CD4-positive, alpha-beta T cell treated with Interleukin-4 for 4 hours (primary cell): ENCODE results near the gene MSI2.

Experiments used
- DNase-seq: peaks from one replicate; pipeline ENCODE4 v3.0.0-alpha.2; 2020

The MSI2 gene

GRCh38 chr17:57271821-57272220 is 15.5 kb downstream of the MSI2 start:
- DNase-seq = no peak

GRCh38 chr17:57273490-57273889 is 17.2 kb downstream of the MSI2 start:
- no peak for DNase-seq

DNA sequence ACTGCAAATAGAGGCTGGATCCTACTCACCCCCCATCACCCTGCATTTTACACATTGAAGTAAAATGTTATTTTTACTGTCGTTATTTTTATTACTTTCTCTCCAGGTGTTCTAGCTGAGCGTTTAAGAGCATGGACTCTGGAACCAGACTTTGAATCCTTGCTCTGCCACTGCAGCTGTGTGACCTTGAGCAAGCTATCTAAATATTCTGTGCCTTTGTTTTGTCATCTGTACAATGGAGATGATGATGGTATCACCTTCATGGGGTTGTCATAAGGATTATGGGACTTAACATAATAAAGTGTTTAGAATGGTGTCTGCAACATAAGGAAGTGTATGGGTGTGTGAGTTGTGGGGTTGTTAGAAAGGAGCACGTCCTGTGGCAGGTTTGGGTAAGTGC is 17.8 kb downstream of the MSI2 start:
- no peak for DNase-seq

GRCh38 chr17:57275071-57275764 is 18.9 kb downstream of the MSI2 start:
- no peak for DNase-seq

GRCh38 chr17:57276621-57277020 is 20.3 kb downstream of the MSI2 start:
- no peak for DNase-seq

- no peak for DNase-seq
Measured at GRCh38 chr17:57277923-57278604, 21.7 kb downstream of the MSI2 start.

DNA sequence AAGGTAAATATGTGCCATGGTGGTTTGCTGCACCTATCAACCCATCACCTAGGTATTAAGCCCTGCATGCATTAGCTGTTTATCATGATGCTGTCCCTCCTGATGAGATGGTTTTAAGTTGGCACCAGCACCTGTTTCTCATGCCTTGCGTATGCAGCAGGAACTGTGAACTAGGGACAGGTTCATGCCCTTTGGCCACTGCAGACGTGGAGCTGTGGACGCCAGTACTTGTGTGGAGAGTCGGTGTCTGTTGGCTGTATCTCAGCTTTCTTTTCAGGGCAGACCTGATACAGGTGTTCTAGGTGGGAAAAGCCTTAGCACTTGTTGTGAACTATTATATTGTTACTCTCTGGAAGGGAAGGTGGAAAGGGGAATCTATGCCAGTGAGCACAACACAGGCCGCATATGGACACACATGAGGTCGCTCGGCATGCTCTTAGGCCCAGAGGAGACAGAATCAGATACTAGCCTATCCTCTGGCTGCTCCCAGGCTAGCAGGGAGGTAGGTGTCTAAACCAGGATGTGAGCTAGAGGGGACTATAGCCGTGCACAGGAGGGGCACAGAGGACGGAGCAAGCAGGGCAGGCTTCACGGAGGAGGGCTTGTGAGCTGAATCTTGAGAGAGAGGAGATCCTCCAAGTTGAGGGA is 22.5 kb downstream of the MSI2 start:
- no peak for DNase-seq

DNA sequence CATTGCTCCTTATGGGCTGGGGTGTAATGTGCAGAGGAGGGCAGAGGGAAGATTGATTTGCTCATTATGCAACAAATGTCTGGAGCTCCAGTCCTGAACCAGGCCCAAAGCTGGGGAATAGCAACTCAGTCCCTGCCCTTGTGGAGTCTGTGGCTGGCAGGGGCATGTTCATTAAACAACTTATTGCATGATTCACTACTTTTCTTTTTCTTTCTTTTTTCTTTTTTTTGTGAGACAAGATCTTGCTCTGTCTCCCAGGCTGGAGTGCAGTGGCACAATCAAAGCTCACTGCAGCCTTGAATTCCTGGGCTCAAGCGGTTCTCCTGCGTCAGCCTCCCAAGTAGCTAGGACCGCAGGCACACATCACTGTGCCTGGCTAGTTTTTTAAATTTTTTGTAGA is 23.1 kb downstream of the MSI2 start:
- no peak for DNase-seq

- peak; percentile 12 for DNase-seq
Measured at GRCh38 chr17:57281887-57282286, 25.6 kb downstream of the MSI2 start.

DNA sequence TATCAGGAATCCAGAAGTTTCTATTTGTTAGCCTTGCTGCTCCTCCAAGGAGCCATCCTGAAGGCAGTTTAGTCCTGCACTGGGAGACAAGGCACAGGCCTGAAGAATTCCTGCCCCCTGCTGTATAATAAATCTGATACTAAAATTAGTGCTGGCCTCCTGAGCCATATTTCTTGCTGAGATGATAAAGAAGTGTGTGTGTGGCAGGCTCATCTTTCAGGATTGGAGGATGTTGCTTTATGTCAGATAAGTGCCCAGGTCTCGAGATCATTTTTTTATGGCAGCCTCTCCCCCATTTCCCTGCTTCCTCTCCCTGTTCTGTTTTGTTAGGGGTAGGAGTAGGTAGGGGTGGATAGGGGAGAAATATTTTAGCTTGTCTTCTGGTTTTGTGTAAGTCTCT is 26.0 kb downstream of the MSI2 start:
- no peak for DNase-seq

DNA sequence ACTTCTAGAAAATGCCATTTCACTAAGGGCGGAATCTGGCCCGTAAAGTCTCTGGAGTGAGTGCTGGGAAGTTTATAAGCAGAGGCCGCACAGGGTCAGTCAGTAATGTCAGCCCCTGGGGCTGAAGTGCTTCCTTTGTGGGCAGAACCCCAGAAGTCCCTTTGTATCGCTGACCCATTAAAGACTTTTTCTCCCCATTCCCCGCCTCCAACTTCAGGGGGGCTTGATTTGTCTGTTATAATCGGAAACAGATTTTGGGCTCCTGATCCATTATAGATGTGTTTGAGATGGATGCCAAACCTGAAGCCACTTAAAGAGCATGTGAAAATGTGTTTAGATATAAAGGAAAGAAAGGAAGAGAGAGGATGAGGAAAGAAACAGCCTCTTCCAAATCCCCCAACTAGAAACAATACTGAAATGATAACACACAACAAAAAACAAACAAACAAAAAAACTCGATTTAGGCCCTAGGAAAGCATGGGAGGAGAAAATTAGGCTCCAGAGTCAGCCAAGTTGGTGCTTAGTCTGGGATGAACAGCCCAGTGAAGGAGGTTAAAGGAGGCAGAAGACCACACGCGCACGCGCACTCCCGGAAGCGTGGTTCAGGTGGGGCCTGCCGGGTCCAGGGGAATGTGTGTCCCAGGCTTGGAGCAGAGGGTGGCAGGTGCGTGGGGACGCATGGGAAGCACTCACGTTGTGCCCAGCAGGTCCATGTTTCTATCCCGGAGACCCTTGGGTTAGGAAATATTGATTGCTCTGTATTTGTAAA is 27.1 kb downstream of the MSI2 start:
- DNase-seq = no peak

GRCh38 chr17:57284583-57284982 is 28.3 kb downstream of the MSI2 start:
- peak; percentile 13 for DNase-seq

DNA sequence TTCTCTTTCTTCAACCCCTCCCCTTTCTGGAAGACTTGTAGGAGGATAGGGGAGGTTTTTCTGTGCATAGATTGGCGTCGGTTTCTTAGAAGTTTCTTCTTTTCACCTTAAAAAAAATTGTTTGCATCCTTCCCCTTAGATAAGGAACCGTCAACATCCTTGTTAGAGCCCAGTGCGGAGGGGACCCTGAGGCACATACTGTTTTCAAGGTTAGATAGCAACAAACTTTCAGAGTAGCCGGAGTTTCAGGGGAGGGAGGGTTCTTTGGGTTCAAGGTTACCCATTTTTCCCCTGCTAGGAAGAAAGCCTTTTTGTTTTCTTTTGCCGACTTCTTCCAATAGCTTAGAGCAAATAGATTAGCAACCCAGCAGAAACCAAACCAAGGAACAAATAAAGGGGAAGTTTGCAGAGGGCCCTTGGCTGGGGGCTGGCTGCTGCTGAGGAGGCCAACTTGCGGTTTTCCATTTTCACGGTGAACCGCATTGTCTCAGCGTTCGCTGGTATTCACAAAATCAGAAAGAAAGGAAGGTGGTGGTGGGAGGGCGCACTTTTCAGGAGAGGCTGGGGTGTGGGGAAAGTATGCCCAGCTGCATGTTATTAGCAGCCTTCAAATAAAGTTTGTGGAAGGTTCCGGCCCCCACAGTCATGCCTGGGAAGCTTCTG is 28.8 kb downstream of the MSI2 start:
- DNase-seq = peak; percentile 44

- DNase-seq = no peak
Measured at GRCh38 chr17:57285701-57286100, 29.4 kb downstream of the MSI2 start.

- DNase-seq = no peak
Measured at GRCh38 chr17:57286399-57287105, 30.2 kb downstream of the MSI2 start.

GRCh38 chr17:57288040-57288772 is 31.9 kb downstream of the MSI2 start:
- no peak for DNase-seq

DNA sequence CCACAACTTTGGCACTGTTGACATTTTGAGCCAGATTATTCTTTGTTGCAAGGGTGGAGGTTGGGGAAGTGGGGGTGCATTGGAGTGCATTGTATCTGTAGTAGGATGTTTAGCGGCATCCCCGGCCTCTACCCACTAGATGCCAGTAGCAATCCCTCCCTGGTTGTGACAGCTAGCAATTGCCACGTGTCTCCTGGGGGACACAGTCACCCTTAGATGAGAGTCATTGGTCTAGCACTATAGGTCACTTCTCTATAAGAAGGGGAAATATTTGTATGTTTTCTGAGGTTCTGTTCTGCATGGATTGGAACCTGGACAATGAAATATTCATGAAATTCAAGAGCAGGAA is 32.4 kb downstream of the MSI2 start:
- DNase-seq = no peak

DNA sequence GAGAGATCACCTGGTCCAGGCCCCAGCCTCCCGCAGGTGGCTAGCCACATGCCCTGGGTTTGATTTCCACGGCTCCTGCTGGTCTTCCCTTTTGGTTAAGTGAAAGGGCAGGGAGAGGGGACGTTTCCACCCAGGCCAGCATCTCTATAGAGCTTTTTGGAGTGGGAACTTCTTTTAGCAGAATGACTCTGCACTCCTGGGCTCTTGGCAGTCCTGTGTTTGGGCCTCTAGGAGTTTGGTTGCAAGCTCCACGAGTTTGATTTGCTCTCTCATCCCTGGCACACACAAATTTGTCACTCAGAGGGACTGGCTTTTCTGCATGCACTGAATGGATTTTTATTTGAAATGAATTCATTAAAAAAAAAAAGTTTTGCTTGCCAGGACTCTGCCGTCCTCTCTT is 32.8 kb downstream of the MSI2 start:
- no peak for DNase-seq

DNA sequence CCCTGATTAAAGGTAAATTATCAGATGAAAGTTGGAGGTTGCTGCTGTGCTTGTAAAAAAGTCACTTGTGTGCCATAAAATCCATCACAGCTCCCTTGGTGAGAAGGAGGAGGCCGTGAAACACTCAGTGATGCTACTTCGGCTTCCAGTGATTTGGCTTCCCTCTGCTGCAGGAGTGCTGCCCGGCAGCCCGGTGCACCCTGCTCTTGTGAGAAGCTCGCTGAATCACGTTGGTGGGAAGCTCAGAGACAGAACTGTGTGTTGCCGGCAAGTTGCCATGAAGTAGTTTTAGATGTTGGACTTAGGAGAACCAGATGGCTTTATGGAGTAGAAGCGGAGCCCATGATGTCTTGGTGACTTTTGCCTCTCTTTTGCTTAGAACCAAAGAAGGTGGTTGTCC is 33.3 kb downstream of the MSI2 start:
- DNase-seq = no peak

GRCh38 chr17:57290981-57291380 is 34.7 kb downstream of the MSI2 start:
- no peak for DNase-seq

- no peak for DNase-seq
Measured at GRCh38 chr17:57292091-57292490, 35.8 kb downstream of the MSI2 start.

GRCh38 chr17:57293077-57293476 is 36.8 kb downstream of the MSI2 start:
- no peak for DNase-seq
